ENCODE data around the gene VAMP2.

VAMP2 gene

DNA sequence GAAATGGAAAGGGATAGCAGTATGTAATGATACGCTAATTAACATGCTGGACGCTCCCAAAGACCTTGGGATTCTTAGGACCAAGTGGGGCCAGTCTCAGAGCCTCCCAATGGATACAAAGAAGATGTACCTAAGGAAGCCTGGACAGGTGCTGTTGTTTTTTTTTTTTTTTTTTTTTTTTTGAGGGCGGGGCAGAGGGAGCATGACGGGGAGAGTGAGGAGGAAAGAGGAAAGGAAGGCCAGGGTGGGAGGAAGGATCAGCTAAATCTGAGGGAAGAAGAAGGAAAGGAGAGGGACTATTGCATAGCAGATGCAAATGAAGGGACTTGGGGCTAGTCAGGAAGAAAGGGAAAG, 2.5 kb downstream of the VAMP2 start:
- Histone ChIP-seq H3K9ac (peak overlapping the region; percentile 55 to 100 (median 99); a peak in 18 of 22 replicates), H3K27ac (peak overlapping the region in 6 of 11 experiments; percentile 23 to 100 (median 45); a peak in 7 of 22 replicates), H4K20me1 (peaks cover 10 to 41% (median 26%) of the 10 kb centered on the region in 11 experiments; a peak in 17 of 22 replicates), H3K4me1 (peaks cover 66 to 80% (median 76%) of the 10 kb centered on the region in 10 experiments), H3K36me3 (peaks cover 13 to 30% (median 21%) of the 10 kb centered on the region in 11 experiments; a peak in 20 of 22 replicates), H3K9me3 (replicated peaks in 1 of 11) (no peaks in the 10 kb centered on the region), H3K4me2 (peak overlapping the region; percentile 92 to 100 (median 100)), H3K4me3 (peak overlapping the region; percentile 92 to 100 (median 100); a peak in 14 of 20 replicates), H3K27me3 (no peaks in the 10 kb centered on the region)
- no peak for TF ChIP-seq Cebpa-rat (IDR thresholded peaks at IDR 0.05)

DNA sequence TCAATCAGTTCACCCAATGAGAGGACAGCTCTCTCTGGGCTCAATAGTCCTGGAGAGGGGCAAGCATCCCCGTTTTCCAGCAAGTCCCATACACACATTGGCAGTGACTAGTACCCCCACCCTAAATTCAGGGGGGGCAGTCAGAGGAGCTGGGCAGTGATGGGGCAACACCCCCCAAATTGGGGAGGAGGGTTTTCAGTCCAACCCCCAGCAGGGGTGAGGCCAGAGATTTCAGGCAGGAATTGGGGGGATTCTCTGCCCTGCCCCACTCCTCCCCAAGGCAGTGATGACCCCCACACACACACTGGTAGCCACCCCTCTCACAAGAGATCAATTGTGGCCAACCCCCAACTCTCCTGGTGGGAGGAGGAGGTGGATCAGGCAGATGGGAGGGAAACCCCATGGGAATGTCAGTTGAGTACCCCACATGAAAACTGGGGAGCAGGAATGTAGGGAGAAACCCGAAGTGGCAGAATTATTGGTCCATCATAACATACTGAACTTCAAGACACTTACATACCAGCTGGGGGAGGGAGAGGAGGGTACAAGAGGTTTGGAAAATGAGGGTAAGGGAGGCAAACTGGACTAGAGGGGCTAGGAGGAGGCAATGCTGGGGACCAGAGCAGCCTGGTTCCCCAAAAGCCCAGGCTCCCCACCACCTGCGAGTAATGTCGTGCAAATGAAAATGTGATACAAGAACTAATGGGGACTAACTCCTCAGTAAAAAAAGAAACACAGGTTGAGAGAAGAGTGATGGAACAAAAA, 3.1 kb downstream of the VAMP2 start:
- TF ChIP-seq Cebpa-rat (IDR thresholded peaks at IDR 0.05) = no peak
- Histone ChIP-seq H3K9me3 (replicated peaks in 1 of 11) (no peaks in the 10 kb centered on the region), H3K27ac (peak overlapping the region in 3 of 11 experiments; percentile 6 to 38 (median 15); a peak in 2 of 22 replicates), H3K4me2 (peak overlapping the region; percentile 92 to 100 (median 100); a peak in 20 of 22 replicates), H3K27me3 (no peaks in the 10 kb centered on the region), H3K9ac (peak overlapping the region in 10 of 11 experiments; percentile 10 to 100 (median 55); a peak in 13 of 22 replicates), H3K4me3 (no peak overlapping the region; a peak in 2 of 20 replicates), H4K20me1 (peaks cover 10 to 44% (median 26%) of the 10 kb centered on the region in 11 experiments; a peak in 17 of 22 replicates), H3K36me3 (peaks cover 13 to 30% (median 21%) of the 10 kb centered on the region in 11 experiments; a peak in 20 of 22 replicates), H3K4me1 (peaks cover 68 to 80% (median 76%) of the 10 kb centered on the region in 10 experiments)

DNA sequence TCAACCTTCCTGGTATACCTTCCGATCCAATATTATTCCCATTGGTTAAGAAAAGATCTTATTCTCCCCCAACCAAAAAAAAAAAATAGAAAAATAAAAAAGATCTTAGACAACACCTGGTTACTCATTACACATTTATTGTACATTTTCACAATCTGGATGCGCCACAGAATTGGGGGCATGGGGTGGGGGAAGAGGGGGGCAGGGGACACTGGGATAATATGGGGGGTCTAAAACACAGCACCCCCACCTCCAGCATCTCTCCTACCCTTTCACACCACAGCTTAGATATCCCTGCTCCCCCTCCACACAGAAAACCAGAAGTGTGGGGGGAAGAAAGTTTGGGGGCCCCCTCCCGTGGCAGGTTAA, 3.7 kb downstream of the VAMP2 start:
- Histone ChIP-seq H3K4me3 (no peak overlapping the region), H3K27ac (no peak overlapping the region), H3K27me3 (no peaks in the 10 kb centered on the region), H3K9me3 (replicated peaks in 1 of 11) (no peaks in the 10 kb centered on the region), H3K4me2 (peak overlapping the region in 10 of 11 experiments; percentile 27 to 100 (median 100); a peak in 12 of 22 replicates), H3K36me3 (peaks cover 13 to 30% (median 21%) of the 10 kb centered on the region in 11 experiments; a peak in 20 of 22 replicates), H3K4me1 (peaks cover 68 to 80% (median 76%) of the 10 kb centered on the region in 10 experiments), H3K9ac (peak overlapping the region in 6 of 11 experiments; percentile 7 to 100 (median 45); a peak in 3 of 22 replicates), H4K20me1 (peaks cover 10 to 45% (median 26%) of the 10 kb centered on the region in 11 experiments; a peak in 17 of 22 replicates)
- TF ChIP-seq Cebpa-rat (IDR thresholded peaks at IDR 0.05) = no peak

DNA sequence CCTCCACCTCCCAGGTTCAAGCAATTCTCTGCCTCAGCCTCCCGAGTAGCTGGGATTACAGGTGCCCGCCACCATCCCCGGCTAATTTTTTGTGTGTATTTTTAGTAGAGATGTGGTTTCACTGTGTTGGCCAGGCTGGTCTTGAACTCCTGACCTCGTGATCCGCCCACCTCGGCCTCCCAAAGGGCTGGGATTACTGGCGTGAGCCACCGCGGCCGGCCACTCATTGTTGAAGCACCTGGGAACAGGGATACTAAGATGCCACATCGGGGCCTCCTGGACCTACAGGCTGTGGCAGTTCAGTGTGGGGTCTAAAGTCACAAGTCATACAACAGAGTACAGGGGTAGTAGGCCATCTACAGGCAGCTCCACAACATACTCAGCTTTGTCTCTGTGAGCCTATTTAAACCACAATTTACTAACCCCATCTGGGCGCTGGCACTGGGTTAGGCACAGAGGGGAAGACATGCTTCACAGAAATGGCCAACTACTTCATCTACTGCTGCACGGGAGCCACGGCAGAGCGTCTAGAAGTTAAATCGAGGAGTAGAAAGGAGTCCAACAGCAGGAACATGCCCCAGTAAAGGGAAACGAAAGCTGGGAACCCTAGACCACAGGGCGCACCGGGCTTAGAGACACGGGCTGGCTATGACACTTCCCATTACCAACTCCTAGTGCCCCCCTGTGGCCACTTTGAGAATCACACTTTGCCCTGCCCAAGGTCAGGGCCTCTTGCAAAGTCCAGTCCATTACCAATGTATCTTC, 4.3 kb downstream of the VAMP2 start:
- Histone ChIP-seq H3K9me3 (replicated peaks in 1 of 11) (no peaks in the 10 kb centered on the region), H3K4me3 (peak overlapping the region in 2 of 10 experiments; percentile 25 to 39; a peak in 3 of 20 replicates), H3K27ac (peak overlapping the region in 10 of 11 experiments; percentile 24 to 88 (median 60); a peak in 17 of 22 replicates), H4K20me1 (peaks cover 10 to 45% (median 26%) of the 10 kb centered on the region in 11 experiments; a peak in 17 of 22 replicates), H3K27me3 (no peaks in the 10 kb centered on the region), H3K4me2 (peak overlapping the region; percentile 24 to 91 (median 54); a peak in 20 of 22 replicates), H3K36me3 (peaks cover 13 to 30% (median 21%) of the 10 kb centered on the region in 11 experiments; a peak in 20 of 22 replicates), H3K9ac (peak overlapping the region in 10 of 11 experiments; percentile 36 to 67 (median 44); a peak in 18 of 22 replicates), H3K4me1 (peaks cover 68 to 80% (median 76%) of the 10 kb centered on the region in 10 experiments)
- no peak for TF ChIP-seq Cebpa-rat (IDR thresholded peaks at IDR 0.05)

DNA sequence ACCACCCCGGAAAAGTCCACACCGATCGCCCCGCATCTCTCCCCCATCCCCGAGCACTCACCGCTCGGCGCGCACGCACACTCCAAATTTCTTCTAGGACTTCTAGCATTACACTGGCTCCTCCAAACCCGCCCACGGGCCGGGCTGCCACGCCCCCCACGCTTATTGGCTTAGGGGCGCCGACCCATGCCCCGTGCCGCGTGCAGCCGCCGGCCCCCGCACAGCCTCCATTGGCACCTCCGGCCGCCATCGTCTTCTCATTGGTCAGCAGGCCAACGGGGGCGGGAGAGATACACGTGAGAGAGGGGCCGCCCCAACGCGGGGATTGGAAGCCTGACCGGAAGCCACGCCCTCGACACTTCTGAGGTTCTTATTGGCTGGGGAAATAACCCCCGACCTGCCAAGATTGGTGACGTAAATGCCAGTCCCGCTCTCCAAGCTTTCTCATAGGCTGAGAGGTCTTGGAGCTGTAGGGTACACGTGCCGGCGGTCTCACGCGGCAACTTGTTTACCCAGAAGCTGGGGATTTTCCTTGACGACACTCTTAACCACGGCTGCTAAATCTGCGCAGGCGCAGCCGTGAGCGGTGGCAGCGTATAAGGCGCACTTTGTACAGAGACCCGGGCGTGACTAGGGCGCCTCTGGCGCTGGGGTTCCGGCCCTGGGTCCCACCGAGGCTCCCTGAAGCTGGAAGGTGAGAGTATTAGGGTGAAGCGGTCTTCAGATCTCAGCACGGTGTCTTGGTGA, 6.3 kb downstream of the VAMP2 start:
- H4K20me1 ChIP-seq = peaks cover 7 to 42% (median 19%) of the 10 kb centered on the region in 11 experiments; a peak in 17 of 22 replicates
- peak overlapping the region; percentile 51 to 70 (median 59) for H3K4me3 ChIP-seq
- H3K4me1 ChIP-seq = peaks cover 68 to 82% (median 76%) of the 10 kb centered on the region in 10 experiments
- H3K4me2 ChIP-seq = peak overlapping the region; percentile 85 to 99 (median 97)
- no peak for TF ChIP-seq Cebpa-rat (IDR thresholded peaks at IDR 0.05)
- H3K9me3 ChIP-seq (replicated peaks in 1 of 11) = no peaks in the 10 kb centered on the region
- H3K9ac ChIP-seq = peak overlapping the region; percentile 77 to 94 (median 83)
- peaks cover 12 to 27% (median 19%) of the 10 kb centered on the region in 11 experiments; a peak in 20 of 22 replicates for H3K36me3 ChIP-seq
- no peaks in the 10 kb centered on the region for H3K27me3 ChIP-seq
- peak overlapping the region; percentile 73 to 97 (median 86) for H3K27ac ChIP-seq

DNA sequence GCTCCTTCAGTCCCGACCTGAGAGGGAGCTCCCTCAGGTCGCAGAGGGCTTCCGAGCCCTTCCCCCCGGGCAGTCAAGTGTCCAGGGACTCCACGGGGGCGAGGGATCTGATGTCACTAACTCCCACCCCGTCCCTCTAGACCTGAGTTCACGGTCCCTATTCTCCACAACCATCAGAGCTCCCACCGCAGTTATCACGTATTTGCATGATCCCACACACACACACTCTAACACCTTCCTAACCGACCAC, 6.8 kb downstream of the VAMP2 start:
- H3K9ac ChIP-seq = peak overlapping the region; percentile 54 to 94 (median 72)
- H3K27ac ChIP-seq = peak overlapping the region; percentile 23 to 97 (median 69)
- H3K27me3 ChIP-seq = no peaks in the 10 kb centered on the region
- peaks cover 8 to 22% (median 14%) of the 10 kb centered on the region in 11 experiments; a peak in 20 of 22 replicates for H3K36me3 ChIP-seq
- H3K9me3 ChIP-seq (replicated peaks in 1 of 11) = no peaks in the 10 kb centered on the region
- H4K20me1 ChIP-seq = peaks cover 7 to 39% (median 16%) of the 10 kb centered on the region in 11 experiments; a peak in 19 of 22 replicates
- H3K4me1 ChIP-seq = peaks cover 64 to 82% (median 73%) of the 10 kb centered on the region in 10 experiments
- peak overlapping the region; percentile 51 to 66 (median 56) for H3K4me3 ChIP-seq
- H3K4me2 ChIP-seq = peak overlapping the region; percentile 82 to 99 (median 97)
- no peak for TF ChIP-seq Cebpa-rat (IDR thresholded peaks at IDR 0.05)

DNA sequence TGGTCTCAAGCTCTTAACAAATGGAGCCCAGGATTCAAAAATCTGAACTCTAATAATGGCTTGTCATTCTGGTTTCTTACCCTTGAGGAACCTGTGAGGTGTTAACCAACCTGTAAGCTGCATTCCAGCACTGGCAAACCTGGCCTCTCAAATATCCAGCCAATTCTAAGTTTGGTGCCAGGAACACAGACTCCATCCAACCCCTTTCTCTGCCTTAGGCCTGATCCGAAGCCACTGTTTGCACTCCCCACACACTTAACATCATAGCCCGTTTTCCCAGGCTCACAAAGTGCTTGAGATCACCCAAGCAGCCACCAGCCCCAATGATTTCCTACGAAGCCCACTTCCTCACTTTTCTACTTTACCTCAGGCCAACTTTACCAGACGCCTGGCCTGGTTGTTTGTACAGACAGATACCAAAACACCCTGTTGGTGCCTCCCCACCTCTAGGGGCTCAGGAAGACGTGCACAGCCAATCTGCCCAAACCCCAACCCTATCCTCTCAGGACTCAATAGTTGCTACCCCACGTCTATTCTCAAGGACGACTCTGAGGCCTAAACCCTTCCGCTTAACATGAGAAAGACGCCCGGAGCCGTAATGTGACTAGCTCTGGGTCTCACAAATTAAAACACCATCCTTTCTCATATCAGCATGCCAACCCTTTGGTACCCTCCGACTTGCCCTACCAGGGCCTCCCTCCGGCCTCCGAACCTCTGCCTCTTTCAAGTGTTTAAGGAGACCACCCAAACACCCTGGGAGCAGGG, 7.3 kb downstream of the VAMP2 start:
- peak overlapping the region; percentile 82 to 99 (median 97) for H3K4me2 ChIP-seq
- no peaks in the 10 kb centered on the region for H3K9me3 ChIP-seq (replicated peaks in 1 of 11)
- TF ChIP-seq Cebpa-rat (IDR thresholded peaks at IDR 0.05) = no peak
- peak overlapping the region; percentile 54 to 94 (median 72) for H3K9ac ChIP-seq
- H3K27me3 ChIP-seq = no peaks in the 10 kb centered on the region
- peaks cover 8 to 21% (median 13%) of the 10 kb centered on the region in 11 experiments; a peak in 21 of 22 replicates for H3K36me3 ChIP-seq
- H3K4me1 ChIP-seq = peaks cover 64 to 82% (median 73%) of the 10 kb centered on the region in 10 experiments
- H3K4me3 ChIP-seq = peak overlapping the region; percentile 51 to 66 (median 56)
- peak overlapping the region; percentile 23 to 97 (median 69) for H3K27ac ChIP-seq
- peaks cover 12 to 39% (median 20%) of the 10 kb centered on the region in 11 experiments for H4K20me1 ChIP-seq

Measured in BLaER1 treated with 17β-estradiol and CSF1 and Interleukin-3, amounts not matched to agents 10 nM and 100 nM (cell line).